ENCODE data around the gene AKT3. TPM values are rescaled to one million over a fixed set of nuclear protein-coding genes. Genes with fewer than 3 reads are reported as not detected.

The AKT3 gene
- total RNA-seq, 2 experiments from 2014 or later: 29.3 to 34.6 TPM

DNA sequence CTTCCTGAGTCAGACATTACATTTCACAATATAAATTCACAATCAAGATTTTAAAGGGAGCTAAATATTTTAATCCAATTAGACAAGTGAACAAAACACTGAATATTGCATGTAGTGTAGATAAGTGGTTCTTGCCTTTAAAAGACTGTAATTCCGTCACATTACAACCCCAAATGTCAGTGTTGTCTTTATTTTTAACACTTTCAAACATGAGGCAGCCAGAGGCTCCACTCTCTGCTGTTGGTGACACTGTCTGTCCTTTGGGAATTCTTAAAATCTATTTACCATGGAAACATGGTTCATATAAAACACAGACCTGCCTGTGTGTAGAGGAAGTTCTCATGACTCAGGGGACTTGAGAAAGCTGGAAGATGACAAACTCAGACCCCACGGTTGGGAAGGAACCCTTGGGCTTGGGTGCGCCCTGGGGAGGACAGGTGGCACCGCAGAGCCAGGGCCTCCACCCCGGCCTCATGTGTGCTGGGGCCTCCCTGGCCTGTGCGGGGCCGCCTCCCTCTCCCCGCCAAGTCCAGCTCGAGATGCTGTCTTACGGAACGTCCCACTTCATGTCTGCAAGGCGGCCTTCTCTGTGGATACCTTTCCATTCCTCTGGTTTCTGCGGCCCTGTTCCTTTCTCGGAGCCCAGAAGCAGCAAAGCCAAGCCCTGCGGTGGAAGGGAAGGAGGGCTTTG is 355.2 kb downstream of the AKT3 start:
- no peak for DNase-seq
- ChIA-PET POLR2A (no interaction called here), CTCF (no interaction called here)
- ATAC-seq: no peak
- Mint-ChIP-seq H3K27ac (no peak overlapping the region), H3K4me1 (no peaks in the 10 kb centered on the region), H3K36me3 (ENCODE audit: low read depth) (peaks cover 2% of the 10 kb centered on the region), H3K27me3 (no peaks in the 10 kb centered on the region), H3K4me3 (no peak overlapping the region), H3K9me3 (ENCODE audit: low read depth) (no peaks in the 10 kb centered on the region)
- intact Hi-C loops (cut with DNase I, micrococcal nuclease): no loop called here

DNA sequence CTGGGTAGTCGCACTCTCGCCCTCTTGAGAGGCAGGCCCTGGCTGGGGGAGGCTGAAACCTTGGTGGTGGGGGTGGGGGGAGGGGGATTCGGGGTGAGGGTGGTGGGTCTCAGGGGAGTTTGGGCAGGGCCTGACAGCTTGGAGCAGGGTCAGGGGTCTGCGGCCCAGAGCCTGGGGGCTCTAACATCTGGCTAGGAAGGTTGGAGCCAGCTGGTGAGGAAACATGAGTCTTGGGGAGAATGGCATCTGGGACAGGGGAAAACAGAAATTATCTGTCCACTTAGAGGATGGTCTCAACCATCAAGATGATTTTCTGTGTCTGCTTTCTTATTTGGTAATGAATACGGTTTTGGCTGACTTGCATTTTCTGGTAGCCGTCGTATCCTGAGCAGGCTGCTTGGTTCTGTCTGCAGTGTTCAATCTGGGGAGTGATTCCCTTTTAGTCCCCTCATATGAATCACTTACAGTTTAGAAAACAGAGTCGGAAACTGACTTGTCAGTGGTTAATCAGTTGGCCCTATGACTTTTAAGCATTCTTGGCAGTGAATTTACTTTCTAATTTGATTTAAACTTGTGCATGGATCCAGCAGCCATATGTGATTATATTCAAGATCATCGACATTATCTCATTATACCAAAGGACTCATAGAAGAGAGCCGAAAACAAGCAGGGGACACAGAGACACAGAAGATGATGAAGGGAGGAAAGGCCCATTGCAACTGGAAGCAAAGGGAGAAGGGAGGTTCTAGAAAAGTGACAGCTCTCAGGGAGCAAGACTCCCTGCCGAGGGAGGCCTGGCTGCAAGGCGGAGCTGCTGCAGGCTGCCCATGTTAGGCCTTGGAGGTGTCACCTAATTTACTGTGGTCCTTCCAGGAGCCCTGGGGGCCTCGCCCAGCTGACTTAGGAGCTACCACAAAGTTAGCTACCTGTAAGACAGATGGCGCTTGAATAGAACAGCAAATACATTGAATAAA is 356.6 kb downstream of the AKT3 start:
- ChIA-PET CTCF (interaction anchor here (1.2 kb wide), 1 partner anchor 258 kb away, joined by 3 read pairs; no protein-coding TSS in a partner anchor), POLR2A (no interaction called here)
- H3K27ac Mint-ChIP-seq: peak overlapping the region; percentile 12

DNA sequence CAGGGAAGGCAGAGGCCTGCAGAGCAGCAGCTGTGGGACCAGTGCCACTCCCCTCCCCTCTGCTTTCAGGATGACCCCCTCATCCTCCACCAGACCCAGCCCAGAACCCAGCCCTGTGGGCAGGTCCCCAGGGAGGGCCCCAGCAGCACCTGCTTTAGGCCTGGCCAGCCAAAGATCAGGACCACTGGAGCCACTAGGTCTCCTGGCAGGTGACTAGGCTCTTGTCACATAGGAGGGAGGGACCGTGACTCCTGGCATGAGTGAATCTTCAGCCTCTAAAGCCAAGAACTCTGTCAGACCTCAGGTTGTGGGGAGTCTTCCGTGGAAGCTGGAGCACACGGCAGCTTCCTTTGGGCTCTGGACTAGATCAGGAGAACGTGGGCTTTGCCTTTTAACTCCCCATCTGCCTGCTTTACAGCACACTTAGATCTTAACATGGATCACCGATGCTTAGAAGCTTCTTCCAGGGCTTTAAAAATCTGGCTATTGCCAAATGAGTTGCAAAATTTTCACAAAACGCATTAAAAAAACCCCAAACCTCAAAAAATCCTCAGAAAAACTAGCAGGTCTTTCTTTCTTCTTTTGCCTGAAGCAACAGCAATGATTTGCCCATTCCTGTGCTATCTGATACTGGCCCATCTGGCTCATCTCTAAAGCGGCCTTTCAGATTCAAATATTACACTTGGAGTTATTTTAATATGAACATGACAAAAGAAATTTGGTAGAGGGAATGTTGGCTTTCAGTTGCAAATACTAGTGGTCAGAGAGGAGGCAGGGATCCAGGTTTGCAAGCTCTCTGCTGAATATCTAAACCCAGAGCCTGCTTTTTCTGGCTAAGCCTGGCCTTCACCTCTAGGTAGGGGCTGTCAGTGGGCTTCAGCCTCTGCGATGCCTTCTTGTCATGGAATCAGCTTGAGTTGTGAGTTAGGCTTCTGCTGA is 359.0 kb downstream of the AKT3 start:
- no peaks in the 10 kb centered on the region for H3K4me1 Mint-ChIP-seq
- ChIA-PET CTCF (interaction anchor here (1.6 kb wide), 1 partner anchor 13 kb away, joined by 5 read pairs; no protein-coding TSS in a partner anchor), POLR2A (no interaction called here)
- H3K36me3 Mint-ChIP-seq (ENCODE audit: low read depth): no peaks in the 10 kb centered on the region
- no peak overlapping the region for H3K27ac Mint-ChIP-seq
- H3K9me3 Mint-ChIP-seq (ENCODE audit: low read depth): no peaks in the 10 kb centered on the region
- H3K4me3 Mint-ChIP-seq: no peak overlapping the region
- no peak for DNase-seq
- intact Hi-C loops (cut with DNase I, micrococcal nuclease): no loop called here
- H3K27me3 Mint-ChIP-seq: no peaks in the 10 kb centered on the region
- no peak for ATAC-seq

More for the DNA sequence above, 356.6 kb downstream of the AKT3 start:
- no peaks in the 10 kb centered on the region for H3K4me1 Mint-ChIP-seq
- DNase-seq (no peak), ATAC-seq (no peak)
- H3K36me3 Mint-ChIP-seq (ENCODE audit: low read depth): peaks cover 2% of the 10 kb centered on the region
- no peaks in the 10 kb centered on the region for H3K27me3 Mint-ChIP-seq
- H3K9me3 Mint-ChIP-seq (ENCODE audit: low read depth): no peaks in the 10 kb centered on the region
- intact Hi-C loops (cut with DNase I, micrococcal nuclease): no loop called here
- H3K4me3 Mint-ChIP-seq: no peak overlapping the region

DNA sequence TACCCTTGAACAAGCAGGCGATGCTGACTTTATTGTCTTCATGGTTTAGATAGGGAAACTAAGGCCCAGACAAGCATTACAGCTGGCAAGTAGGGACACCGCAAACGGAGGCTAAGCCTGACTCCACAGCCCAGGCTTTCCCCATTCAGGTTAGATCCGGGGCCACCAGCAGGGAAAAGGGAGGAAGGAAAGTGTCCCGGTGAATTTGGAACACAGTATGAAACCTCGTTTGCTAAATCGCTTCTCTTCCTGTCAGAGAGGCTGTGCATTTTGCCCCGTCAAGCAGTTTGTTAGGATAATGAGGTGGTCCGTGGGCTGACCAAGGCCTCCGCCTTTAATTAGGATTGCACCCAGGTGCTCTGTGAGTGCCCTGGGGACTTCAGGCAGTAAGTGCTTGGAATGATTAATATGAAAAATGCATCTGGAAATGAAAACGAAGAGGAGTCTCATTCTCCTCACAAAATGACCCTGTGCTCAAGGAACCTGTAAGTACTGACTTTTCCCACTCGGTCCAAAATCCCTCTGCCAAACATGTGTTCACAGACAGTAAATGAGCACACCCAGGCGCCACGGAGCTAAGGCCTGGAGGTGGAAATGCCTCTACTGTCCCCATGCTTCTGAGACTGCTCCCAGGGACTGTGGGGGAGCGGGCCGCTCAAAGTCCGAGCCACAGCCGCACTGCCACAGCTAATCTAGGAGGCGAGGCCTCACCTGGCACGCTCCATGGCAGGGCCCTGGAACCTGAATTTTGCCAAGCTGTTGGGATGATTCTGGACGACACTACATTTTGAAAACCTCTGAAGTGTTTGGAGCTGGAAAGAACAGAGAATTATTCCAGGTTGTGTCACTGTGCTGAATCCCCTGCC is 360.1 kb downstream of the AKT3 start:
- ATAC-seq: no peak
- Mint-ChIP-seq H3K27ac (no peak overlapping the region), H3K27me3 (no peaks in the 10 kb centered on the region), H3K36me3 (ENCODE audit: low read depth) (no peaks in the 10 kb centered on the region), H3K4me1 (no peaks in the 10 kb centered on the region), H3K9me3 (ENCODE audit: low read depth) (no peaks in the 10 kb centered on the region), H3K4me3 (no peak overlapping the region)
- no peak for DNase-seq
- ChIA-PET CTCF (interaction anchor here (1.6 kb wide), 1 partner anchor 12 kb away, joined by 5 read pairs; no protein-coding TSS in a partner anchor), POLR2A (no interaction called here)
- intact Hi-C loops (cut with DNase I, micrococcal nuclease): loop anchor here in 1 of 2 experiments (10.0 kb wide), 1 partner anchor 785 kb away; no protein-coding TSS in a partner anchor

GRCh38 chr1:243489158-243489527 is 360.9 kb downstream of the AKT3 start:
- no peaks in the 10 kb centered on the region for H3K36me3 Mint-ChIP-seq (ENCODE audit: low read depth)
- no peaks in the 10 kb centered on the region for H3K27me3 Mint-ChIP-seq
- H3K4me1 Mint-ChIP-seq: no peaks in the 10 kb centered on the region
- no peak overlapping the region for H3K27ac Mint-ChIP-seq
- H3K9me3 Mint-ChIP-seq (ENCODE audit: low read depth): no peaks in the 10 kb centered on the region
- H3K4me3 Mint-ChIP-seq: no peak overlapping the region
- ATAC-seq: no peak
- CTCF ChIA-PET: interaction anchor here (1.6 kb wide), 1 partner anchor 12 kb away, joined by 5 read pairs; no protein-coding TSS in a partner anchor
- intact Hi-C loops (cut with DNase I, micrococcal nuclease): loop anchor here in 1 of 2 experiments (10.0 kb wide), 1 partner anchor 786 kb away; no protein-coding TSS in a partner anchor
- POLR2A ChIA-PET: no interaction called here
- no peak for DNase-seq

- H3K27ac Mint-ChIP-seq: no peak overlapping the region
- no peaks in the 10 kb centered on the region for H3K36me3 Mint-ChIP-seq (ENCODE audit: low read depth)
- H3K4me3 Mint-ChIP-seq: no peak overlapping the region
- intact Hi-C loops (cut with DNase I, micrococcal nuclease): loop anchor here in 1 of 2 experiments (10.0 kb wide), 1 partner anchor 786 kb away; no protein-coding TSS in a partner anchor
- ChIA-PET CTCF (interaction anchor here (0.6 kb wide), 1 partner anchor 19 kb away, joined by 3 read pairs; no protein-coding TSS in a partner anchor), POLR2A (no interaction called here)
- H3K27me3 Mint-ChIP-seq: no peaks in the 10 kb centered on the region
- ATAC-seq (no peak), DNase-seq (no peak)
- H3K4me1 Mint-ChIP-seq: peaks cover 3% of the 10 kb centered on the region
- H3K9me3 Mint-ChIP-seq (ENCODE audit: low read depth): no peaks in the 10 kb centered on the region
These were observed 361.4 kb downstream of the AKT3 start for GRCh38 chr1:243488459-243489157.

- CTCF ChIA-PET: interaction anchor here (0.6 kb wide), 1 partner anchor 20 kb away, joined by 3 read pairs; no protein-coding TSS in a partner anchor
- peaks cover 6% of the 10 kb centered on the region for H3K4me1 Mint-ChIP-seq
These were observed 362.3 kb downstream of the AKT3 start for GRCh38 chr1:243487649-243488227.

DNA sequence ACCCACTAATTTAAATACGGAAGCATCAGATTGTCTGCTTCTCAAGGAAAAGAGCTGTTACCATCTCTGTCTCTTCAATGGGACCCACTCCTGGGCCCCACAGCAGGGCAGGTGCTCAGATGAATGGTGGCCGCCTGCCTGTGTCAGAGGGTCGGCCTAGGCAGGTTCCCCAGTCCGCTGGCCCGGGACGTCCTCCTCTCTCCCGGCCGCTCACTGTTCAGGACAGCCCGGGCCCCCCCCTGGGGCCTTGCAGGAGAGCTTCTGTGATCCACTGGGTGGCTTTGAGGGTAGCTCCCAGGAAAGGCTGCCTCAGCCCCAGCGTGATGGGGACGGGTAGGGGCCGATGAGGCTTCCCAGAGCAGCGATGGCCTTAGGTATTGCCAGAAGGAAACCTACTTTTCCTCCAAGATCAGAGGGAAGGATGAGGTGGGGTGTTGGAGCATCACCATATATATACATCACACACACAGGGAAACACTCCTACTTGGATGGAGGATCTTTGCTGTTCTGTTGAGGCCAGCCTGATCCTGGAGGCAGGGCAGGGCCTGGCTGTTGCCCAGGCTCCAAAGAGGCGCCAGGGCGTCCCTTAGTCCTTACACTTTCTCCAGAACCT is 362.9 kb downstream of the AKT3 start:
- Mint-ChIP-seq H3K27ac (no peak overlapping the region), H3K9me3 (ENCODE audit: low read depth) (no peaks in the 10 kb centered on the region), H3K4me1 (peaks cover 12% of the 10 kb centered on the region), H3K4me3 (no peak overlapping the region), H3K36me3 (ENCODE audit: low read depth) (no peaks in the 10 kb centered on the region), H3K27me3 (no peaks in the 10 kb centered on the region)
- DNase-seq (no peak), ATAC-seq (no peak)
- ChIA-PET POLR2A (no interaction called here), CTCF (no interaction called here)
- intact Hi-C loops (cut with DNase I, micrococcal nuclease): loop anchor here in 1 of 2 experiments (10.0 kb wide), 1 partner anchor 788 kb away; no protein-coding TSS in a partner anchor

More at GRCh38 chr1:243487649-243488227, 362.3 kb downstream of the AKT3 start:
- Mint-ChIP-seq H3K27me3 (no peaks in the 10 kb centered on the region), H3K27ac (no peak overlapping the region), H3K36me3 (ENCODE audit: low read depth) (no peaks in the 10 kb centered on the region), H3K4me3 (no peak overlapping the region), H3K9me3 (ENCODE audit: low read depth) (no peaks in the 10 kb centered on the region)
- intact Hi-C loops (cut with DNase I, micrococcal nuclease): loop anchor here in 1 of 2 experiments (10.0 kb wide), 1 partner anchor 787 kb away; no protein-coding TSS in a partner anchor
- DNase-seq (no peak), ATAC-seq (no peak)
- POLR2A ChIA-PET: no interaction called here

- intact Hi-C loops (cut with DNase I, micrococcal nuclease): loop anchor here in 1 of 2 experiments (10.0 kb wide), 1 partner anchor 791 kb away; no protein-coding TSS in a partner anchor
- POLR2A ChIA-PET: no interaction called here
These were observed 366.1 kb downstream of the AKT3 start for GRCh38 chr1:243483952-243484351.

More at GRCh38 chr1:243483952-243484351, 366.1 kb downstream of the AKT3 start:
- peak overlapping the region; percentile 54 for H3K4me3 Mint-ChIP-seq
- H3K36me3 Mint-ChIP-seq (ENCODE audit: low read depth): no peaks in the 10 kb centered on the region
- ATAC-seq (no peak), DNase-seq (no peak)
- CTCF ChIA-PET: interaction anchor here (1.0 kb wide), 1 partner anchor 8 kb away, joined by 3 read pairs; no protein-coding TSS in a partner anchor
- no peaks in the 10 kb centered on the region for H3K27me3 Mint-ChIP-seq
- no peak overlapping the region for H3K27ac Mint-ChIP-seq
- H3K4me1 Mint-ChIP-seq: peaks cover 17% of the 10 kb centered on the region
- no peaks in the 10 kb centered on the region for H3K9me3 Mint-ChIP-seq (ENCODE audit: low read depth)

All from activated CD4-positive, alpha-beta T cell treated with anti-CD3 and anti-CD28 coated beads for 36 hours (primary cell).